Measurements from ENCODE around the gene IDH3G.

The IDH3G gene

DNA sequence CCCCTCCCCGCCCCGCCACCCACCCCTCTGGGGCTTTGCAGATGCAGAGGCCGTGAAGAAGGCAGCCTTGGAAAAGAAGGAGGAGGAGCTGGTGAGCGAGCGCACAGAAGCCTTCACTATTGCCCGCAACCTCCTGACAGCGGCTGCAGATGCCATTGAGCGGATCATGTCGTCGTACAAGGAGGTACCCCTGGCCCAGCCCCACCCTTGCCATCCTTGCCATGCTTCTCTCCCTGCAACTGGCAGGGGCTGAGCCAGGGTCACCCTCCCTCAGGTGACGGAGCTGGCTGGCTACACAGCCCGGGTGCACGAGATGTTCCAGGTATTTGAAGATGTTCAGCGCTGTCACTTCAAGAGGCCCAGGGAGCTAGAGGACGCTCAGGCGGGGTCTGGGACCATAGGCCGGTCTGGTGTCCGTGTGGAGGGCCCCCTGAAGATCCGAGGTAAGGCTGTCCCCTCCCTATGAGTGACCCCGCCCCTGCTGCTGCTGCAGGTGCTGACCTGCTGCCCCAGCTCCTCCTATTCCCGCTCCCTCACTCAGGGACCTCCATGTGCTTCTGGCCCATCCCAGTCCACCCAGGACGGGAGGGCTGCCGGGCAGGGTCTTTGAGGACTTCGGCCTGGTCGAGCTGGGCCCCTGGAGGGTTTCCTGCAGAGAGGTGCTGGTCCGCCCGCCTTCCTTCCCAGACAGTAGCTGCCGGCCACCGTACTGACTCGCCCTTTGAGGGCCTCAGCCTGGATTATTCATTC, 57.9 kb downstream of the IDH3G start:
- in situ Hi-C loops (cut with HindIII; ENCODE audit: low sequenced_read_pairs), result no loop called here
